Stimulated activated CD4-positive, alpha-beta T cell treated with anti-CD3 and anti-CD28 coated beads, Interleukin-2, amount 100 ng/mL, for 4 hours (primary cell): Measurements from ENCODE around the gene NPR3.

ENCODE experiments used
- DNase-seq: peaks from one replicate; pipeline ENCODE4 v3.0.0-alpha.2; 2020; ENCODE audit warnings: low read depth

NPR3 gene

GRCh38 chr5:32810804-32811203, 99.7 kb downstream of the NPR3 start:
- no peak for DNase-seq

- DNase-seq: no peak
Measured at GRCh38 chr5:32812399-32812798, 101.3 kb downstream of the NPR3 start.

GRCh38 chr5:32814141-32814540, 103.0 kb downstream of the NPR3 start:
- DNase-seq: no peak

- no peak for DNase-seq
Measured at GRCh38 chr5:32814620-32815019, 103.5 kb downstream of the NPR3 start.

GRCh38 chr5:32827981-32828380, 116.9 kb downstream of the NPR3 start:
- DNase-seq: no peak

GRCh38 chr5:32828492-32828891, 117.4 kb downstream of the NPR3 start:
- no peak for DNase-seq

GRCh38 chr5:32831624-32832023, 120.5 kb downstream of the NPR3 start:
- DNase-seq: no peak

- DNase-seq: no peak
Measured at GRCh38 chr5:32833127-32833526, 122.0 kb downstream of the NPR3 start.

- no peak for DNase-seq
Measured at GRCh38 chr5:32833663-32834062, 122.5 kb downstream of the NPR3 start.

GRCh38 chr5:32834251-32834650, 123.1 kb downstream of the NPR3 start:
- no peak for DNase-seq

GRCh38 chr5:32836176-32836575, 125.1 kb downstream of the NPR3 start:
- no peak for DNase-seq

GRCh38 chr5:32837211-32837610, 126.1 kb downstream of the NPR3 start:
- no peak for DNase-seq

- no peak for DNase-seq
Measured at GRCh38 chr5:32839106-32839505, 128.0 kb downstream of the NPR3 start.

GRCh38 chr5:32840606-32841005, 129.5 kb downstream of the NPR3 start:
- DNase-seq: no peak
